Ishikawa (cell line): Measurements from ENCODE around the gene TNFRSF1A.

ENCODE experiments used
- CEBPB ChIP-seq: IDR thresholded peaks from 2 replicates; pipeline ENCODE4 v1.6.1; 2012
- CREB1 ChIP-seq: IDR thresholded peaks from 2 replicates; pipeline ENCODE4 v1.6.1; 2012; ENCODE audit warnings: low read depth
- EP300 ChIP-seq: IDR thresholded peaks from 2 replicates; pipeline ENCODE4 v1.6.1; 2012; ENCODE audit warnings: borderline replicate concordance
- FOXM1 ChIP-seq: IDR thresholded peaks from 2 replicates; pipeline ENCODE4 v1.6.1; 2012; ENCODE audit warnings: low read depth, borderline replicate concordance
- NFIC ChIP-seq: IDR thresholded peaks from 2 replicates; pipeline ENCODE4 v1.6.1; 2012
- RAD21 ChIP-seq: IDR thresholded peaks from 2 replicates; pipeline ENCODE4 v1.6.1; 2012; ENCODE audit warnings: low read depth
- TAF1 ChIP-seq: IDR thresholded peaks from 2 replicates; pipeline ENCODE4 v1.6.1; 2012; ENCODE audit warnings: low read depth, mild to moderate bottlenecking
- TEAD4 ChIP-seq: IDR thresholded peaks from 2 replicates; pipeline ENCODE4 v1.6.1; 2012
- YY1 ChIP-seq: IDR thresholded peaks from 2 replicates; pipeline ENCODE4 v1.6.1; 2012; ENCODE audit warnings: low read depth
- ZBTB7A ChIP-seq: IDR thresholded peaks from 2 replicates; pipeline ENCODE4 v1.6.1; 2012; ENCODE audit warnings: low read depth
- TF ChIP-seq, protein P1 (sequence below): IDR thresholded peaks from 2 replicates; pipeline ENCODE4 v1.6.1; 2012
- TF ChIP-seq, protein P2 (sequence below): IDR thresholded peaks from 2 replicates; pipeline ENCODE4 v1.6.1; 2012; ENCODE audit warnings: low read depth, mild to moderate bottlenecking

GRCh38 chr12:6334940-6335450 is 6.9 kb downstream of the TNFRSF1A start:
- no peak for TF ChIP-seq TEAD4
- no peak for TF ChIP-seq YY1
- no peak for TF ChIP-seq TAF1
- no peak for TF ChIP-seq EP300
- TF ChIP-seq CEBPB = no peak
- TF ChIP-seq RAD21 = no peak
- TF ChIP-seq, protein P1, sequence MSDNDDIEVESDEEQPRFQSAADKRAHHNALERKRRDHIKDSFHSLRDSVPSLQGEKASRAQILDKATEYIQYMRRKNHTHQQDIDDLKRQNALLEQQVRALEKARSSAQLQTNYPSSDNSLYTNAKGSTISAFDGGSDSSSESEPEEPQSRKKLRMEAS = no peak
- no peak for TF ChIP-seq FOXM1
- TF ChIP-seq, protein P2, sequence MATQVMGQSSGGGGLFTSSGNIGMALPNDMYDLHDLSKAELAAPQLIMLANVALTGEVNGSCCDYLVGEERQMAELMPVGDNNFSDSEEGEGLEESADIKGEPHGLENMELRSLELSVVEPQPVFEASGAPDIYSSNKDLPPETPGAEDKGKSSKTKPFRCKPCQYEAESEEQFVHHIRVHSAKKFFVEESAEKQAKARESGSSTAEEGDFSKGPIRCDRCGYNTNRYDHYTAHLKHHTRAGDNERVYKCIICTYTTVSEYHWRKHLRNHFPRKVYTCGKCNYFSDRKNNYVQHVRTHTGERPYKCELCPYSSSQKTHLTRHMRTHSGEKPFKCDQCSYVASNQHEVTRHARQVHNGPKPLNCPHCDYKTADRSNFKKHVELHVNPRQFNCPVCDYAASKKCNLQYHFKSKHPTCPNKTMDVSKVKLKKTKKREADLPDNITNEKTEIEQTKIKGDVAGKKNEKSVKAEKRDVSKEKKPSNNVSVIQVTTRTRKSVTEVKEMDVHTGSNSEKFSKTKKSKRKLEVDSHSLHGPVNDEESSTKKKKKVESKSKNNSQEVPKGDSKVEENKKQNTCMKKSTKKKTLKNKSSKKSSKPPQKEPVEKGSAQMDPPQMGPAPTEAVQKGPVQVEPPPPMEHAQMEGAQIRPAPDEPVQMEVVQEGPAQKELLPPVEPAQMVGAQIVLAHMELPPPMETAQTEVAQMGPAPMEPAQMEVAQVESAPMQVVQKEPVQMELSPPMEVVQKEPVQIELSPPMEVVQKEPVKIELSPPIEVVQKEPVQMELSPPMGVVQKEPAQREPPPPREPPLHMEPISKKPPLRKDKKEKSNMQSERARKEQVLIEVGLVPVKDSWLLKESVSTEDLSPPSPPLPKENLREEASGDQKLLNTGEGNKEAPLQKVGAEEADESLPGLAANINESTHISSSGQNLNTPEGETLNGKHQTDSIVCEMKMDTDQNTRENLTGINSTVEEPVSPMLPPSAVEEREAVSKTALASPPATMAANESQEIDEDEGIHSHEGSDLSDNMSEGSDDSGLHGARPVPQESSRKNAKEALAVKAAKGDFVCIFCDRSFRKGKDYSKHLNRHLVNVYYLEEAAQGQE = no peak
- no peak for TF ChIP-seq ZBTB7A
- TF ChIP-seq NFIC = no peak
- TF ChIP-seq CREB1 = no peak
